T-helper 1 cell treated with Interleukin-12 subunit alpha and Interleukin-12 subunit beta and Interleukin-4 antibody, amounts not matched to agents 30 μg/mL and 1 μg/mL, for 36 hours (primary cell): Measurements from ENCODE around the gene CSTA.

Experiments used
- H3K27ac Mint-ChIP-seq: one replicate; pipeline ENCODE4 v1.8.0; 2021; ENCODE audit warnings: mild to moderate bottlenecking, mixed read lengths
- H3K27me3 Mint-ChIP-seq: one replicate; pipeline ENCODE4 v1.8.0; 2021; ENCODE audit warnings: low read depth, mixed read lengths
- H3K36me3 Mint-ChIP-seq: one replicate; pipeline ENCODE4 v1.8.0; 2021; ENCODE audit warnings: low read depth, mixed read lengths
- H3K4me1 Mint-ChIP-seq: one replicate; pipeline ENCODE4 v1.8.0; 2021; ENCODE audit warnings: low read depth, mixed read lengths
- H3K4me3 Mint-ChIP-seq: one replicate; pipeline ENCODE4 v1.8.0; 2021; ENCODE audit warnings: mild to moderate bottlenecking, moderate library complexity, mixed read lengths
- H3K9me3 Mint-ChIP-seq: one replicate; pipeline ENCODE4 v1.8.0; 2021; ENCODE audit warnings: mixed read lengths

The CSTA gene

GRCh38 chr3:122310361-122310760 is 14.7 kb upstream of the CSTA start:
- H3K27ac Mint-ChIP-seq, result no peak overlapping the region
- no peaks in the 10 kb centered on the region for H3K9me3 Mint-ChIP-seq
- H3K36me3 Mint-ChIP-seq, result no peaks in the 10 kb centered on the region
- peaks cover 8% of the 10 kb centered on the region for H3K27me3 Mint-ChIP-seq
- peaks cover 14% of the 10 kb centered on the region for H3K4me1 Mint-ChIP-seq
- H3K4me3 Mint-ChIP-seq, result no peak overlapping the region

GRCh38 chr3:122312826-122313225 is 12.2 kb upstream of the CSTA start:
- H3K4me3 Mint-ChIP-seq, result no peak overlapping the region

GRCh38 chr3:122313281-122313680 is 11.8 kb upstream of the CSTA start:
- no peak overlapping the region for H3K27ac Mint-ChIP-seq
- H3K4me3 Mint-ChIP-seq, result no peak overlapping the region
- peaks cover 3% of the 10 kb centered on the region for H3K27me3 Mint-ChIP-seq
- peaks cover 5% of the 10 kb centered on the region for H3K36me3 Mint-ChIP-seq
- H3K9me3 Mint-ChIP-seq, result peaks cover 7% of the 10 kb centered on the region
- peaks cover 10% of the 10 kb centered on the region for H3K4me1 Mint-ChIP-seq

More at GRCh38 chr3:122312826-122313225, 12.2 kb upstream of the CSTA start:
- peaks cover 10% of the 10 kb centered on the region for H3K4me1 Mint-ChIP-seq
- peaks cover 3% of the 10 kb centered on the region for H3K9me3 Mint-ChIP-seq
- peak overlapping the region; percentile 16 for H3K27ac Mint-ChIP-seq
- H3K36me3 Mint-ChIP-seq, result peaks cover 2% of the 10 kb centered on the region
- no peaks in the 10 kb centered on the region for H3K27me3 Mint-ChIP-seq

GRCh38 chr3:122314228-122314876 is 10.7 kb upstream of the CSTA start:
- Mint-ChIP-seq H3K27ac (no peak overlapping the region), H3K36me3 (peaks cover 10% of the 10 kb centered on the region), H3K4me3 (no peak overlapping the region), H3K9me3 (peaks cover 17% of the 10 kb centered on the region), H3K27me3 (peaks cover 6% of the 10 kb centered on the region), H3K4me1 (peaks cover 11% of the 10 kb centered on the region)

- Mint-ChIP-seq H3K4me3 (no peak overlapping the region), H3K9me3 (peaks cover 25% of the 10 kb centered on the region), H3K27ac (no peak overlapping the region)
These were observed 9.4 kb upstream of the CSTA start for GRCh38 chr3:122315619-122316018.

GRCh38 chr3:122316368-122316767 is 8.7 kb upstream of the CSTA start:
- H3K4me3 Mint-ChIP-seq, result no peak overlapping the region
- peaks cover 25% of the 10 kb centered on the region for H3K9me3 Mint-ChIP-seq
- H3K4me1 Mint-ChIP-seq, result peaks cover 18% of the 10 kb centered on the region

More at GRCh38 chr3:122315619-122316018, 9.4 kb upstream of the CSTA start:
- H3K27me3 Mint-ChIP-seq, result peaks cover 6% of the 10 kb centered on the region
- H3K4me1 Mint-ChIP-seq, result peaks cover 11% of the 10 kb centered on the region
- peaks cover 13% of the 10 kb centered on the region for H3K36me3 Mint-ChIP-seq

GRCh38 chr3:122318620-122319019 is 6.4 kb upstream of the CSTA start:
- peaks cover 25% of the 10 kb centered on the region for H3K9me3 Mint-ChIP-seq
- H3K27ac Mint-ChIP-seq, result no peak overlapping the region
- H3K4me3 Mint-ChIP-seq, result no peak overlapping the region
- peaks cover 15% of the 10 kb centered on the region for H3K36me3 Mint-ChIP-seq
- peaks cover 6% of the 10 kb centered on the region for H3K27me3 Mint-ChIP-seq
- H3K4me1 Mint-ChIP-seq, result peaks cover 27% of the 10 kb centered on the region

More at GRCh38 chr3:122316368-122316767, 8.7 kb upstream of the CSTA start:
- Mint-ChIP-seq H3K36me3 (peaks cover 15% of the 10 kb centered on the region), H3K27ac (no peak overlapping the region), H3K27me3 (peaks cover 6% of the 10 kb centered on the region)

GRCh38 chr3:122322095-122323075 is 2.7 kb upstream of the CSTA start:
- H3K27ac Mint-ChIP-seq, result peak overlapping the region; percentile 82
- peaks cover 16% of the 10 kb centered on the region for H3K27me3 Mint-ChIP-seq
- H3K36me3 Mint-ChIP-seq, result peaks cover 15% of the 10 kb centered on the region
- peaks cover 32% of the 10 kb centered on the region for H3K4me1 Mint-ChIP-seq
- peaks cover 25% of the 10 kb centered on the region for H3K9me3 Mint-ChIP-seq
- peak overlapping the region; percentile 21 for H3K4me3 Mint-ChIP-seq

GRCh38 chr3:122325769-122326168 is 721 bp downstream of the CSTA start:
- Mint-ChIP-seq H3K27ac (no peak overlapping the region), H3K9me3 (no peaks in the 10 kb centered on the region), H3K4me3 (no peak overlapping the region), H3K27me3 (peaks cover 17% of the 10 kb centered on the region), H3K4me1 (peaks cover 29% of the 10 kb centered on the region), H3K36me3 (peaks cover 2% of the 10 kb centered on the region)

- no peak overlapping the region for H3K27ac Mint-ChIP-seq
- H3K36me3 Mint-ChIP-seq, result no peaks in the 10 kb centered on the region
- peaks cover 50% of the 10 kb centered on the region for H3K27me3 Mint-ChIP-seq
- no peak overlapping the region for H3K4me3 Mint-ChIP-seq
- peaks cover 3% of the 10 kb centered on the region for H3K4me1 Mint-ChIP-seq
- no peaks in the 10 kb centered on the region for H3K9me3 Mint-ChIP-seq
These were observed 6.8 kb downstream of the CSTA start for GRCh38 chr3:122331886-122332285.

- H3K9me3 Mint-ChIP-seq, result no peaks in the 10 kb centered on the region
- H3K4me1 Mint-ChIP-seq, result peaks cover 3% of the 10 kb centered on the region
- peaks cover 52% of the 10 kb centered on the region for H3K27me3 Mint-ChIP-seq
- H3K4me3 Mint-ChIP-seq, result no peak overlapping the region
- no peak overlapping the region for H3K27ac Mint-ChIP-seq
- H3K36me3 Mint-ChIP-seq, result no peaks in the 10 kb centered on the region
These were observed 7.5 kb downstream of the CSTA start for GRCh38 chr3:122332551-122332950.

- Mint-ChIP-seq H3K9me3 (peaks cover 4% of the 10 kb centered on the region), H3K4me3 (no peak overlapping the region), H3K36me3 (no peaks in the 10 kb centered on the region), H3K27ac (no peak overlapping the region), H3K27me3 (peaks cover 11% of the 10 kb centered on the region), H3K4me1 (no peaks in the 10 kb centered on the region)
These were observed 17.8 kb downstream of the CSTA start for GRCh38 chr3:122342803-122343202.

GRCh38 chr3:122343654-122344053 is 18.6 kb downstream of the CSTA start:
- Mint-ChIP-seq H3K27ac (no peak overlapping the region), H3K4me1 (no peaks in the 10 kb centered on the region), H3K27me3 (peaks cover 10% of the 10 kb centered on the region), H3K4me3 (no peak overlapping the region), H3K36me3 (no peaks in the 10 kb centered on the region), H3K9me3 (peaks cover 8% of the 10 kb centered on the region)

- H3K27ac Mint-ChIP-seq, result no peak overlapping the region
- no peaks in the 10 kb centered on the region for H3K27me3 Mint-ChIP-seq
- no peaks in the 10 kb centered on the region for H3K4me1 Mint-ChIP-seq
- H3K9me3 Mint-ChIP-seq, result peaks cover 8% of the 10 kb centered on the region
- no peak overlapping the region for H3K4me3 Mint-ChIP-seq
- no peaks in the 10 kb centered on the region for H3K36me3 Mint-ChIP-seq
These were observed 24.1 kb downstream of the CSTA start for GRCh38 chr3:122349171-122349570.
